ENCODE data around the gene RPL9.
"Not testable (repeated sequence)": the region's sequence is repeated elsewhere in the genome, so short reads cannot be mapped to it uniquely, and the experiment has no call there.

The RPL9 gene

DNA sequence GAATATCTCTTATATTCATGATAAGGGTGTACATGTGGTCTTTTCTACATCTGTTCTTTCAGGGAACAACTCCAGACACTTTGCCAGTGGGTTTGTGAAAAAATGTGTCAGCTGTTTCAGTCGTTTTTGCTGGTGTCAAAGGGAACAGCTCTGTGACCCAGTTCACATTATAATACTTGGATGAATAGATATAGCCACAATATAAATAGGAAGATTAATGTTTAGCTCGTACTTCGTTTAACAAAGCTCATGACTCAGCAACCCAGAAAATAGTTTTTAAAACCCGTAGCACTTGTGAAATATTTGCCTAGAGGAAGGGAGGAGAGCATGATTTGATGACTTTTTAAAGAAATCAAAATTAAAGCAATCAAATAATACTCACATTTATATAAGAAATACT lies 8.0 kb upstream of the RPL9 start:
- no peak for DNase-seq

DNA sequence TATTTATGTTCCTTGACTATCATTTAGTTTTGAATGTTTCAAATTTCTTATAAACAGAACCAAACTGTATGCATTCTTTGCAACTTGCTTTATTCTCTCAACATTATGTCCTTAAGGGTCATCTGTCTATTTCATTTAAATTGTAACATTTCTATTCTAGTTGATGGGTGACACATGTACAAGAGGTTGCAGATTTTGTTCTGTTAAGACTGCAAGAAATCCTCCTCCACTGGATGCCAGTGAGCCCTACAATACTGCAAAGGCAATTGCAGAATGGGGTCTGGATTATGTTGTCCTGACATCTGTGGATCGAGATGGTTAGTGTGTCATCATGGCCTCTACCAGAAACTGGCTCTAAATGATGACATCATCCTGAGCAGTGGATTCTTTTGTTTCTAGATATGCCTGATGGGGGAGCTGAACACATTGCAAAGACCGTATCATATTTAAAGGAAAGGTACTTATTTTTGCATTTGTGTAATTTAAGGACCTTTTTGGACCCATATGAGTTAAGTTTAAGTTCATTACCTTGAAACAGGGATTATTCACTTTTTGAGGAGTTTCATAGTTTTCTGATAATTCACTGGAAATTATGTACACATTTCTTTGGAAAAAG lies 6.3 kb upstream of the RPL9 start:
- peak in 1 of 2 donors; percentile 27 for DNase-seq

DNA sequence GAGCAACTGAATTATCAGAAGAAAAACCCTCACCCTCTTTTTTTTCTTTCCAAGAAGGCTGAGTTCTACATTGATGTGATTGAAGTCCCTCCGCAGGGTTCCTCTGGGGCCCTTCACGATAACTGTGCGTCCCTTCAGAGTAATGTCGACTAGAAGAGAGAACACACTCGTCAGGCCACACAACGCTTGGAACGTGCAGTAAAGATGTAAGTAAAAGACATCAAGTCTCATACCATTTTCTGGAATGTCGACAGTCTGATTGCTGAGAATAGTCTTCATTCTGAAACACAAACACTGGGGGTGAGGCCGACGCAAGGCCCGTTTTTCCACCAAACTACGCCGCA lies 589 bp downstream of the RPL9 start:
- not testable (repeated sequence) for DNase-seq

DNA sequence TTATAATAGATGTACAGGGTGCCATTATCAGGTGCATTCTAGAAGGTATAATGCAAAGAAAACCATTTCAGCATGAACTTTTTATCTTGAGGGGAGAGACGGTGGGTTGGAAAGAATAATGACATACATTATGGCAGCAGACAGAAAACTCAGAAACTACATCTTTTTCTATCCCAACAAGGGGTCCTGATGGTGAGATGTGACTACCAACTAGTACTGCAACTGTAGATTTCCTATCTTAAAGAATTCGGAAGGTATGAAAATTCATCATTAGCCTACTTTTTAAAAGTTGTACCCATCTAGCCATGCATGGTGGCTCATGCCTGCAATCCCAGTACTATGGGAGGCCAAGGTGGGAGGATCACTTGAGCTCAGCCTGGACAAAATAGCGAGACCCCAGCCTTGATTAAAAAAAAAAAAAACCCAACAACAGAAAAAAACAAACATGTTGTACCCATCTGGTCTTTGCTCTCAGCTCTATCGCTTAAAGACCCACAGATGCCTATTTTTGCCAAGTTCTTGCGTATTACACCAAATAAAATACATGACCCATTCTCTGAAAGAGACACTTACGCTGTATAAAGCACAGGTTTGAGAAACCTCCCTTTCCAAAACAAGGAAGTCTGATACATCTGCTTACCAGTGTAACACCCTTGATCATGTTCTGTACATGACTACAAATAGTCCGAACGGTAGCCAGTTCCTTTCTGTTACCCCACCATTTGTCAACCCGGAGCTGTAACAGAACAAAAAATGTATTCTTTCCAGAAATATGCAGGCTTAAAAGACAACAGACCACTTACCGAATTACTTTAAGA lies 1.6 kb downstream of the RPL9 start:
- no peak for DNase-seq

DNA sequence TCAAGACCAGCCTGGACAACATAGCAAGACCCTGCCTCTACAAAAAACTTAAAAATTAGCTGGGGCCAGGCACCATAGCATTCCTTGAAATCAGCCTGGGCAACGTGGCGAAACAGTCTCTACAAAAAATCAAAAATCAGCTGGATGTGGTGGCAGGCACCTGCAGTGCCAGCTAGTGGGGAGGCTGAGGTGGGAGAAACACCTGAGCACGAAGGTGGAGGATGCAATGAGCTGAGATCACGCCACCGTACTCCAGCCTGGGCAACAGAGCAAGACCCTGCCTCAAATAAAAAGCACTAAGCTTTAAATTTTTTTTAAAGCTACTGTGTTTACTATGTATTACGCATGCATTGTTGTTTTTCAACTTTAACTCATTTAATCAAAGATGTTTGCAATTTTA lies 3.2 kb downstream of the RPL9 start:
- DNase-seq = no peak

DNA sequence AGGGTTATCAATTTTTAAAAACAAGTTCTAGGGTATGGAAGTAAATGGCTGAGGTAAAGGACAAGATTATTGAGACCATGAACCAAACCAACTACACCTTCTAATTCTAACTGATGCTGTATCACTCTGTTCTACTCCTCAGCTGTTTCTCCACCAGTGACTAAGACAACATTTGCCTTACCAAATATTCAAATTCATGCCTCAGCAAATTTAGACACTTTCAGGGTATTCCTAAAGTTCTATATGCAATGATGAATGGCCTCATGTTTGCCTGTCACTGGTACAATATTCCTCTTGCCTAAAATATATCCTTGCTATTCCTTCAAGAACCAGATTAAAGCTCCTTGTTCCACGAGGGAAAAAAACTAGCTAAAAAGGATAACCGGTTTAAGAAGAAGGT lies 5.0 kb downstream of the RPL9 start:
- no peak for DNase-seq

DNA sequence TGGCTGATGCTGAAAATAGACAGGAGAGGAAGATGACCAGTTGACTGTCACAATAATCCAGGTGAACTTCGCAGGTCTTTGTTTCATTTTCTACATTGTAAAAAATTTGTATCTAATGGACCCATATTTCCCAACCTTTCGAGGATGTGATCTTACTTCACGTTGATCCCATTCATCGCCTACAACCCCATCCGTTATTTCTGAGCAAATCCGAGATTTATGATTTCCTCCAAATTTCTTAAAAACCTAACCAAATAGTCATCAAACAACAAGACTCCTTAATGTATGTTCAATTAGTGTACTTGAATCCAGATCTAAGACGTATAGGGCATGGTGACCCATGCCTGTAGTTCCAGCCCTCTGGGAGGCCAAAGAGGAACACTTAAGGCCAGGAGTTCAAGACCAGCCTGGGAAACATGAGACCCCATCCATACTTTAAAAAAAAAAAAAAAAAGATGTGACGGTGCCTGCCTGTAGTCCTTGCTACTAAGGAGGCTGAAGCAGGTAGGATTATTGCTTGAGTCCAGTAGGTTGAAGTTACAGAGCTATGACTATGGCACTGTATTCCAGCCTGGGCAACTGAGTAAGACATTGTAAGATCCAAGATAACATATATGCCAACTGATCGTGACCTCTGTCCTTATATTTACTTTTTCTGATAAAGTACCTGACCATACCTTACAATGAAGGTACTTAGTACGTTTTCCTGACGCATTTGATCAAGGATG lies 5.7 kb downstream of the RPL9 start:
- DNase-seq = no peak

DNA sequence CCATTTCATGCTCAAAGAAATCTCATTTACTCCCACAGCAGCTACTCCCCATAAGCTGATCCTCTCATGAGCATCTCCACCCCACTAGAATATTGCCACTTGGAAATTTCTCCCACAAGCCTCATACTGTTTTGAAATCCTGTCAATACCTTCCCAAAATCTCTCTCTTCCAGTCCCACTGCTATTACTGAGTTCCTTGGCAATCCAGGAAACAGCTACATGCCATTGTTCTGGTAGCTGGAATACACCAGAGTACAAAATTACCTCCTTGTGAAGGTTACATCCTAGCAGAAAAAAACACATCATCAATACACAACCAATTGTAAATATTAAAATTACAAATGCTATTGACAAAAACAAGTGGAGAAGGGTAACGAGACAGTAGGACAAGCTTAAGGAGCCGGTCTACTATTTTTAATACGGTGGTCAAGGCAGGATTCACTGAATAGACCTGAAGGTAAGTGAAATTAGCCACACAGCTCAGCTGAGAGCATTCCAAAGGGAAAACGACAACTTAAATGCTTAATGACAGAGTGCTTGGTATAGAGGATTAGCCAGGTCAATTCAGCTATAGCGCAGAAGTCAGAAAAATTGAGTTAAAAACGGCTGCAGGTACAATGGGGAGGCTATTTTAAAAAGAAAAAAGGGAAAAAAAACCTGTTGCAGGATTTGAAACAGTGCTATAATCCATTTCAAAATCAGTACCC lies 6.4 kb downstream of the RPL9 start:
- DNase-seq = no peak

DNA sequence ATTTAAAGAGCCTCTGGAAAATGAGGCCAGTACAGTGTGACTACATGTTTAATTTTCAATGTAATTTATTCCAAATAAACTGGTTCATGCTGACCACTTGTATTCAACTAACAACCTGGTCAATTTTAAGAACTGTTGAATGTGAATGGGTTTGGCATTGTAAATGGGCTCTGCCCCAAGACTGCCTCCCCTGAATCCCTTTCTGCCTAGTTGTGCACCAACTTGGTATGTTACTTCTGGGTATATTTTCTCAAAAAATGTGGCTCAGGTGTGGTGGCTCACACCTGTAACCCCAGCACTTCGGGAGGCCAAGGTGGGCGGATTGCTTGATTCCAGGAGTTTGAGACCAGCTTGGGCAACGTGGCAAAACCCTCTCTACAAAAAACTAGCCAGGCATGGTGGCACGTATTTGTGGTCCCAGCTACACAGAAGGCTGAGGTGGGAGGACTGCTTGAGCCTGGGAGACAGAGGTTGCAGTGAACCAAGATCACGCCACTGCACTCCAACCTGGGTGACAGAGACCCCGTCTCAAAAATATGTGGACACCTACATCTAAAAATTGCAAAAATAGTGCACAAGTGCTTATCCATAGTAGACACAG lies 7.2 kb downstream of the RPL9 start:
- no peak for DNase-seq

DNA sequence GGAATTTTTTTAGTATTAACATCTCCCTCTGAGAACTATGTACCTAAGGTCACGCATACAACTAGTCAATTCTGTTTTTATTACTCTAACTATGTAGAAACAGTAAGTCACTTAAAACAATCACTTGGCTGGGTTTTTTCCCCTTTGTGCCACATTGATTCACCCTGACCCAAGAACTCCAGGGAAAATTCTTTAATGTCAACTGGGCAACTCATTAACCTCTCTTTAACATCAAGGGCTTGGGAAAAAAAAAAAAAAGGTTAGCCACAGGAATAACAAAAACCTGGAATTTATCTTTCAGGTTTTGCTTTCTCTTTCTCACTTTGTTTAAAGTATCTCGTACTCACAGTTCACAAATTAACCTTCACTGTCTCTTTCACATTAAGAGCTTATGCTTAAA lies 8.1 kb downstream of the RPL9 start:
- DNase-seq = no peak

DNA sequence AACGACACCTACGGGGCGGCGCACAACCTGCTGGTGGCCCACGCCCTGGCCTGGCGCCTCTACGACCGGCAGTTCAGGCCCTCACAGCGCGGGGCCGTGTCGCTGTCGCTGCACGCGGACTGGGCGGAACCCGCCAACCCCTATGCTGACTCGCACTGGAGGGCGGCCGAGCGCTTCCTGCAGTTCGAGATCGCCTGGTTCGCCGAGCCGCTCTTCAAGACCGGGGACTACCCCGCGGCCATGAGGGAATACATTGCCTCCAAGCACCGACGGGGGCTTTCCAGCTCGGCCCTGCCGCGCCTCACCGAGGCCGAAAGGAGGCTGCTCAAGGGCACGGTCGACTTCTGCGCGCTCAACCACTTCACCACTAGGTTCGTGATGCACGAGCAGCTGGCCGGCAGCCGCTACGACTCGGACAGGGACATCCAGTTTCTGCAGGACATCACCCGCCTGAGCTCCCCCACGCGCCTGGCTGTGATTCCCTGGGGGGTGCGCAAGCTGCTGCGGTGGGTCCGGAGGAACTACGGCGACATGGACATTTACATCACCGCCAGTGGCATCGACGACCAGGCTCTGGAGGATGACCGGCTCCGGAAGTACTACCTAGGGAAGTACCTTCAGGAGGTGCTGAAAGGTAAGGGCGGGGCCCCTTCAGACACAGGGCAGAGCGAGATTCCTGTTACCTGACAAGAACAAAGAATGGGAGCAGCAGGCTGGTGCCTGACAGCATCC lies 11.7 kb downstream of the RPL9 start:
- DNase-seq = peak; percentile 32 to 55

DNA sequence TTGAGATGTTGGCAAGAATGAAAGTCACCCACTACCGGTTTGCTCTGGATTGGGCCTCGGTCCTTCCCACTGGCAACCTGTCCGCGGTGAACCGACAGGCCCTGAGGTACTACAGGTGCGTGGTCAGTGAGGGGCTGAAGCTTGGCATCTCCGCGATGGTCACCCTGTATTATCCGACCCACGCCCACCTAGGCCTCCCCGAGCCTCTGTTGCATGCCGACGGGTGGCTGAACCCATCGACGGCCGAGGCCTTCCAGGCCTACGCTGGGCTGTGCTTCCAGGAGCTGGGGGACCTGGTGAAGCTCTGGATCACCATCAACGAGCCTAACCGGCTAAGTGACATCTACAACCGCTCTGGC lies 12.3 kb downstream of the RPL9 start:
- DNase-seq = no peak

DNA sequence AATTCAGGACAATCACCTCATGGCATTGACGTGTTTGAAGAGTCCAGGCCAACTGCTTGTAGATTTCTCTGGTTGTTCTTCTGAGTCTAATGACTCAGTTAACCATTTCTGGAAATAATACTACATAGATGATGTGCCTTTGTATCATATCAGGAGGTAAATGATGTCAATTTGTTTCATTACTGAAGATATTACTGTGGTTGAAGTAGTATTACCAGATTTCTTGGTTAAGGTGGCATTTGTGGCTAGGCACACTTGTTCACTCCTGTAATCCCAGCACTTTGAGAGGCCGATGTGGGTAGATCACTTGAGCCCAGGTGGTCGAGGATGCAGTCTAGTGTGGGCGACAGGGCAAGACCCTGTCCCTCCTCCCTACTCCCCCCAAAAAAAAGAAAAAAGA lies 15.7 kb downstream of the RPL9 start:
- DNase-seq = no peak

DNA sequence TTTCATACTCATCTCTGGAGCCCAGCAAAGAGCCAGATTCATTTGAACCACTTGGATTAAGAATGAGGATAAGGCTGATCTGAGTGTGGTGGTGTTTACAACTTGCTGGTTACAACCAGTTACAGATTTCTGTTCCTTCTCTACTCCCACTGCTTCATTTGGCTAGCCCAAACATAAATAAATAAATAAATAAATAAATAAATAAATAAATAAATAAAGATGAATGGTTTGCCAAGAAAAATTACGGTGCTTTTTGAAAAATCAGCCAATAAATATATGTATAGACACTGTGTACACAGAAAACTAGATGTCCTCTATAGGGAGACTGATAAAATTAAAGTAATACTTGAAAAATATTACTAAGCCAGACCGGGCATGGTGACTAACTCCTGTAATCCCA lies 17.1 kb downstream of the RPL9 start:
- DNase-seq = no peak

DNA sequence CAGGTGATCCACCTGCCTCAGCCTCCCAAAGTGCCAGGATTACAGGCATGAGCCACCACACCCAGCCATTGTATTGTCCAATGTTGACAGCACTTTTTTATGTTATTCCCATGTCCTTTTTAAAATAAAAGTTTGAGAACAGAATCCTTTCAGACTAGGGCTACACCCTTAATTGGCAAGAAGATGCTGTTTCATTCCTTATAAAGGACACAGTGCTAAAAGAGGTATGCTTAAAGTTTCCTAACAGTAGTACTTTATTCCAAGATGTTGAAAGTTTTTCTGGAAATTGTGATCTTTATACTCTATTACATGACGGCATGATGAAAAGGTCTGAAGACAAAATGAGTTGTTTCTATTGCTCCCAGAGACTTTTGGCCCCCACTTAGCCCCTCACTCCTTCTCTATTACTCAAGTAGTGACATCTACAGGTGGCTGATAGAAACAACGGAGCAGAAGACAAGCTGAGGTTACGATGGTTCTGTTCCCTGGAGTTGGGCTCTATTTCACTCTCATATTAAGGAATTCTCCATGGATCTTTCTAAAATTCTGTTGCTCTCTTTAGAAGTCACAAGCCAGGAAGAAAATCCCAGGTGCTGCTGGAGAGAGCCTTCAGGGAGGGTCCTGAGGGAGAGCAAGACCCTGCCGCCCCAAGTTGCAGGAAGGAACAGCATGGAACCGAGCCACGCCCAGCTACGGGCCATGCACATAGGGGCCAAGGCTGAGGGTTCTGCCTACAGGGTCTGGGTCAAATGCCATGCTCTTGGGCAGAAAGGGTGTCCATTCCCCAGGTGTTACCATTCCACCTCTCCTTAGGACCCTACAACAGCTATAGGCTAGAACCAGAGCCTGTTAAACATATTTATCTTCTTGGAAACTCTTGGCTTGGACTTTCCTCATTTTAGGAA lies 22.8 kb downstream of the RPL9 start:
- DNase-seq = no peak

DNA sequence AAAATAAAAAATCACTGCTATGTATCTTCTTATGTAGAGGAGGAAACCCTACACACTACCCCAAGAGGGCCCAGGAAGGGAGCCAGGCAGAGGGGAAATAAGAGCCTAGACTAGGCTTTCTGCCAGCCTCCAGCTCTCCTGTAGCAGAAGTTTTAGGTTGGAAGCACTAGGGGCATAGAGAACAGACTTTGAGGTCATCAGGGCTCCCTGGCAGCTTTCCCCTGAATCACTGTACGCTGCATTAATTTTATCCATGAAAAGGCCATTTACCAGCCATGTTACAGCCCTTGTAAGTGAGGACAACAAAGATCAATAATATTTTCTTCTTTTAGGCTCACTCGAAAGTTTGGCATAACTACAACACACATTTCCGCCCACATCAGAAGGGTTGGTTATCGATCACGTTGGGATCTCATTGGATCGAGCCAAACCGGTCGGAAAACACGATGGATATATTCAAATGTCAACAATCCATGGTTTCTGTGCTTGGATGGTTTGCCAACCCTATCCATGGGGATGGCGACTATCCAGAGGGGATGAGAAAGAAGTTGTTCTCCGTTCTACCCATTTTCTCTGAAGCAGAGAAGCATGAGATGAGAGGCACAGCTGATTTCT lies 24.7 kb downstream of the RPL9 start:
- DNase-seq = no peak

DNA sequence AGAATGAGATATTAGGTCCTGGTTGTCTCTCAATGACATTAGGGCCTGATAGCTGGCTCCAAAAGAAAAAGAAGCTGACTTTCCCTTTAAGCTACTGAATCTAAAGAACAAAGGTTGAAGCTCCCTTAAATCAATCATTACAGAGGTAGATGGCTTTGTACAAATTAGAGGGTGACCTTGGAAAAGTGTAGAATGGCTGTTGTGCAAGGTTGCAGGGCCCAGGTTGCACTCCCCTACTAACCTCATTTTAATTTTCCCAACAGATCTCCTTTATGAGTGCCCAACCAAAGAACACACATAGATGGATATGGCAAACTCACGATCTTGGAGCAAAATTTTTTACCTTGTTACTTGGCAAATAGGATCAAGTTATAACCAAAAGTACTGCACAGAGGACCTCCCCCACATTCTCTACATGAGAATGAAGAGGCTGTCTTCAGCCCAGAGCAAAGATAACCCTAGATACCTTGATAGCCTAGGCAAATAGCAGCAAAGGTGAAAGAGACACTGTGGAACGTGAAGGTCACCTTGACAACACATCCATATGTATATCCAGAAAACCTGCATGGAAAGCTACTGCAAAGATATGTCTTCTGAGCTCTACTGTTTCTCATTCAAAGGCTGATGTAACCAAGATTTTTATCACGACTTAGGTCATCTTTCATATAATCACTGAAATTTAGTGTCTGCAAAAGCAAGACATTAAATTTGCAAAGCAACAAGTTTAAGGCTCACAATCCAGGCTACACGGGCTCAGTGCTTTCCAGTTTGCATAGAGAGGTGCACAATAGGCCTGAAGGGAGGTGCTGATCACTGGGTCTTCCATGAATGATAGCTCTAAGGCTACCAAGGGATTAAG lies 29.0 kb downstream of the RPL9 start:
- DNase-seq = no peak

DNA sequence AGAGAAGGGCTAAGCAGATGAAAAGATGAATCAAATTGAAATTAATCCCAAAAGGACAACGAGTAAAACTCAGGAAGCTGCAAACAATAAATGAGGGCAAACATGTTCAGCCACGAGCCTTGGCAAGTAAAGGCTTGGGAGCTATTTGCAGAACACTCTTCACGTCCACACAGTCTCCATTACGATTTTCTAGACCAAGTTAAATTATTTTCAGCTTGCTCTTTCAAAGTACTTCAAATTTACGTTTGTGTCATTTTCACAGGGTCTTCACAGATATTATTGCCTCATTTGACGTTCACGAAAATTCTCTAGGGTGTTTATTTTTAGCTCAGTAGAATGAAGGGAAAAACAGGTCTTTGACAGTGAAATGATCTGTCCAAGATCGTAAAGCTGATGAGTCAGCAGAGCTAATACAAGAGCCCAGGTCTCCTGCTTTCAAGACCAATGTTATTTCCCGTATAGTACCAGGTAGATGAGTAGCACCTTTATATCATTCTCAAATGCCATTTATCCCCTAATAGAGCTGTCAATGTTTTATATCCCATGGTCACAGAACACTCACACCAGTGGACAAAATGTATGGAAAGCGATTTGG lies 31.1 kb downstream of the RPL9 start:
- no peak for DNase-seq

DNA sequence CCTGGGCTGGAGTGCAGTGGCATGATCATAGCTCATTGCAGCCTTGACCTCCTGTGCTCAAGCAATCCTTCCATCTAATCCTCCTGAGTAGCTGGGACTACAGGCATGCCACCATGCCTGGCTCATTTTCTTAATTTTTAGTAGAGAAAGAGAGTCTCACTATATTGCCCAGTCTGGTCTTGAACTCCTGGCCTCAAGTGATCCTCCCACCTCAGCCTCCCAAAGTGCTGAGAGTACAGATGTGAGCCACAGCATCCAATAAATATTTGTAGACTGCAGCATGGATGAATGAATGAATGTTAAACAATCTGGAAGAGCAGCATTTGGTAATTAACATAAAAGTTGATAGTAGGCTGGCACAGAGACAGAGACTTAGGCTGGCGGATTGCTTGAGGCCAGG lies 32.0 kb downstream of the RPL9 start:
- no peak for DNase-seq

All from inflammatory macrophage (primary cell).